ENCODE measurements around the gene CLDN18. TPM values are rescaled to one million over a fixed set of nuclear protein-coding genes. Genes with fewer than 3 reads are reported as not detected.

Gene CLDN18
- polyA plus RNA-seq, 3 donors: 0.71 to 0.79 (median 0.78) TPM

- DNase-seq (ENCODE audit: low read depth in 3 of 3, low spot score in 2 of 3): no peak
Observed at GRCh38 chr3:138060792-138061191, 50.8 kb downstream of the CLDN18 start.

- no peak for DNase-seq (ENCODE audit: low read depth in 3 of 3, low spot score in 2 of 3)
Observed at GRCh38 chr3:138062037-138062436, 52.1 kb downstream of the CLDN18 start.

- no peak for DNase-seq (ENCODE audit: low read depth in 3 of 3, low spot score in 2 of 3)
Observed at GRCh38 chr3:138062626-138063025, 52.7 kb downstream of the CLDN18 start.

- DNase-seq (ENCODE audit: low read depth in 3 of 3, low spot score in 2 of 3): no peak
Observed at GRCh38 chr3:138063416-138063815, 53.5 kb downstream of the CLDN18 start.

GRCh38 chr3:138065949-138066348, 56.0 kb downstream of the CLDN18 start:
- DNase-seq (ENCODE audit: low read depth in 3 of 3, low spot score in 2 of 3): no peak

- no peak for DNase-seq (ENCODE audit: low read depth in 3 of 3, low spot score in 2 of 3)
Observed at GRCh38 chr3:138066383-138066782, 56.4 kb downstream of the CLDN18 start.

GRCh38 chr3:138066972-138067371, 57.0 kb downstream of the CLDN18 start:
- DNase-seq (ENCODE audit: low read depth in 3 of 3, low spot score in 2 of 3): no peak

GRCh38 chr3:138068046-138068445, 58.1 kb downstream of the CLDN18 start:
- DNase-seq (ENCODE audit: low read depth in 3 of 3, low spot score in 2 of 3): no peak

GRCh38 chr3:138068579-138069174, 58.7 kb downstream of the CLDN18 start:
- peak; percentile 29 to 56 (median 38) for DNase-seq (ENCODE audit: low read depth in 3 of 3, low spot score in 2 of 3)

- no peak for DNase-seq (ENCODE audit: low read depth in 3 of 3, low spot score in 2 of 3)
Observed at GRCh38 chr3:138070006-138070405, 60.0 kb downstream of the CLDN18 start.

- DNase-seq (ENCODE audit: low read depth in 3 of 3, low spot score in 2 of 3): no peak
Observed at GRCh38 chr3:138072796-138073195, 62.8 kb downstream of the CLDN18 start.

GRCh38 chr3:138078096-138078495, 68.1 kb downstream of the CLDN18 start:
- no peak for DNase-seq (ENCODE audit: low read depth in 3 of 3, low spot score in 2 of 3)

- no peak for DNase-seq (ENCODE audit: low read depth in 3 of 3, low spot score in 2 of 3)
Observed at GRCh38 chr3:138078901-138079344, 69.0 kb downstream of the CLDN18 start.

- DNase-seq (ENCODE audit: low read depth in 3 of 3, low spot score in 2 of 3): no peak
Observed at GRCh38 chr3:138079901-138080300, 69.9 kb downstream of the CLDN18 start.

- DNase-seq (ENCODE audit: low read depth in 3 of 3, low spot score in 2 of 3): no peak
Observed at GRCh38 chr3:138081371-138082084, 71.6 kb downstream of the CLDN18 start.

GRCh38 chr3:138082085-138082991, 72.4 kb downstream of the CLDN18 start:
- DNase-seq (ENCODE audit: low read depth in 3 of 3, low spot score in 2 of 3): no peak

GRCh38 chr3:138082992-138083386, 73.0 kb downstream of the CLDN18 start:
- DNase-seq (ENCODE audit: low read depth in 3 of 3, low spot score in 2 of 3): no peak

All from right renal cortex interstitium (tissue), 3 donors.